Measurements from ENCODE around the gene MAK.
A peak's percentile ranks its signal among the peaks of the same experiment; 100 is the strongest.
"Not testable (repeated sequence)": the region's sequence is repeated elsewhere in the genome, so short reads cannot be mapped to it uniquely, and the experiment has no call there.

Gene MAK, protein sequence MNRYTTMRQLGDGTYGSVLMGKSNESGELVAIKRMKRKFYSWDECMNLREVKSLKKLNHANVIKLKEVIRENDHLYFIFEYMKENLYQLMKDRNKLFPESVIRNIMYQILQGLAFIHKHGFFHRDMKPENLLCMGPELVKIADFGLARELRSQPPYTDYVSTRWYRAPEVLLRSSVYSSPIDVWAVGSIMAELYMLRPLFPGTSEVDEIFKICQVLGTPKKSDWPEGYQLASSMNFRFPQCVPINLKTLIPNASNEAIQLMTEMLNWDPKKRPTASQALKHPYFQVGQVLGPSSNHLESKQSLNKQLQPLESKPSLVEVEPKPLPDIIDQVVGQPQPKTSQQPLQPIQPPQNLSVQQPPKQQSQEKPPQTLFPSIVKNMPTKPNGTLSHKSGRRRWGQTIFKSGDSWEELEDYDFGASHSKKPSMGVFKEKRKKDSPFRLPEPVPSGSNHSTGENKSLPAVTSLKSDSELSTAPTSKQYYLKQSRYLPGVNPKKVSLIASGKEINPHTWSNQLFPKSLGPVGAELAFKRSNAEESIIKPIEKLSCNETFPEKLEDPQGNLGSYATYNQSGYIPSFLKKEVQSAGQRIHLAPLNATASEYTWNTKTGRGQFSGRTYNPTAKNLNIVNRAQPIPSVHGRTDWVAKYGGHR

DNA sequence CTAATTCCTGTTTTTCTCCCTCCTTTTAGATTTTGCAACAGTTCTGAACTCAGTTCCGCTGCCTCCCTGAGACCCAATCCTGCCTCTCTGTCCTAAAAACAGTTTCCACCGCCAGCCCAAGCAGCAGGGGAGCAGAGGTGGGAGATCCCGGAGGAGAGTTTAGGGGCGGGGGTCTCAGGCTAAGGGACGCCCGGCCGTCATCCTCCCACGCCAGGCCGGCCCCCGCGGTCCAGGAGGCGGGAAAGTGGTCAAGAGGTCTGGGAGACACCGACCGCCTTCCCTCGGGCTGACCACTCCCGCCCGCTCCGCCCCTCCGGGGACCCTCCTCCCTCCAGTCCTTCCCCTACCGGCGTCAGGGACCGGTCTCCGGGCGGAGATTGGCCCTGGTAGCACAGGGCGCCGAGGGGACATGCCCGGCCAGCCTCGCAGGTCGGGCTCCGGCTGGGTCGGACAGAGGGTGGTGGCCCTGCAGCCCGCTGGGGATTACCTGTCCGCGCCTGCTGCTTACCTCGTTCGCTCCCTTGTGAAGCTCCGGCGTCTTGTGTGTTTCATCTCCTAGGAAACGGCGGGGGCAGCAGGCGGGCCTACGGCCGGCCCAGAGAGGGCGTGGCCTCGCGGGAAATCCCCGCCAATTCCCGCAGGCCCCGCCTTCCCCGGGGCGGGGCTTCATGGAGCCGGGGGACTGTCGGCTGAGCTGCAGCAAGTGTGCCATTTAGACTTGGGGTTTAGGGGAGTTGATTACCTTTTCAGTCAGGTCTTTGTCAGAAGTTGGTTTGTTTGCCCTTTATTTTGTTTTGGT is at the start of gene MAK:
TSS of gene MAK (minus strand) at position 545 of the 799 bp plus-strand sequence. CDS start 7,891 bp downstream, outside the sequence.
- ATAC-seq (replicated peaks) (peak; percentile 75 to 85), DNase-seq (peak; percentile 92)
- Mint-ChIP-seq H3K27me3 (peaks cover 40 to 55% of the 10 kb centered on the region in 2 donors), H3K4me3 (peak within 1 kb of the TSS; percentile 83 to 85), H3K27ac (peak within 1 kb of the TSS; percentile 96), H3K4me1 (peaks cover 9 to 27% of the 10 kb centered on the region in 2 donors), H3K9me3 (peaks cover 3 to 6% of the 10 kb centered on the region in 2 donors), H3K36me3 (peaks cover 4 to 6% of the 10 kb centered on the region in 2 donors)

DNA sequence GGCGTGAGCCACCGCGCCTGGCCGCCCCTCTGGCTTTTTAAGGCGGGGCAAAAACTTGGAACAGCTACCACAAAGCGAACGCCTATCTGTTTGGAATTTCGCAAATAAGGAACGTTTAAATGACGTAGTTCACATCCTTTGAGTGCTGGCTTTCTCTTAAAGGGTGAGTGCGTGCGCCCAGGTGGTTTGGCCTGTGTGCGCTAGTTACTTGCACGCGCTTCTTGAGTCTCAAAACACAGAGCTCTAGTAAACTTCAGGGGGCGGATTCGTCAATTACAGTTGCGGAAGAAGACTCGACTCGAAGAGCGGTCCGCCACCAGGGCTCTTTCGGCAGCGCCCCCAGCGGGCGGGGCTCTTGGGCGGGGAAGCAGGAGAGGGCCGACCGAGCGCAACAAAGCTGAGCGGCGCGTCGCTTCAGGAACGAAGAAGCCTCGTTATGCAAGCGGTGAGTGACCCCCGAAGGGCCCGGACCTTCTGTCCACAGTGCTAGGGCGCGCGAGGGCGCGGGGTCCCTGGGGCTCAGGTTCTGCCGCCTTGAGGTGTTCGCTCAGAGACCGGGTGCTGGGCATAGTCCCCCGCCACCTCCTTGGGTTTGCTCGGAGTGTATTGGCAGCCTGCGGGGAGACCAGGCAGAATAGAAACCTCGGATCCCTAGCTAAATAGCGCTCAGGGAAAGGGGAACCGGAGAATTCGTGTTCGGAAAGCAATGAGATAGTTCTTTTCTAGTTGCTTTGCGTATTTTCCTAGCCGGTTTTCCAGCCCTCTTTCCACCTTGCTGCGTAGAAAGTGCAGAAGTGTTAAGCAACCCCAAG is 48.6 kb upstream of the MAK start, which contains the start of gene SYCP2L:
TSS of gene SYCP2L (plus strand) at position 362 of the 812 bp plus-strand sequence. CDS start at position 437, 75 bp downstream.
- ATAC-seq (replicated peaks) (peak in 1 of 2 donors; percentile 22), DNase-seq (no peak)
- peaks cover 45 to 62% of the 10 kb centered on the region in 2 donors for H3K27me3 Mint-ChIP-seq
- H3K36me3 Mint-ChIP-seq: no peaks in the 10 kb centered on the region
- H3K9me3 Mint-ChIP-seq: no peaks in the 10 kb centered on the region
- peak within 1 kb of the TSS; percentile 66 to 77 for H3K4me3 Mint-ChIP-seq
- H3K27ac Mint-ChIP-seq: no peak within 1 kb of the TSS
- peaks cover 6 to 31% of the 10 kb centered on the region in 2 donors for H3K4me1 Mint-ChIP-seq

DNA sequence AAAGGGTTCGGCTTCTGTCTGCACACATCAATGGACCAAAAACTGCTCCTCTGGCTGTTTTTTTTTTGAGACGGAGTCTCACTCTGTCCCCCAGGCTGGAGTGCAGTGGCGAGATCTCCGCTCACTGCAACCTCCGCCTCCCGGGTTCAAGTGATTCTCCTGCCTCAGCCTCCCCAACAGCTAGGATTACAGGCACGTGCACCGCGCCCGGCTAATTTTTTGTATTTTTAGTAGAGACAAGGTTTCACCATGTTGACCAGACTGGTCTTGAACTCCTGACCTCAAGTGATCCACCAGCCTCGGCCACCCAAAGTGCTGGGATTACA is 48.0 kb upstream of the MAK start:
- not testable (repeated sequence) for DNase-seq; H3K36me3 Mint-ChIP-seq; ATAC-seq (replicated peaks); H3K9me3 Mint-ChIP-seq; H3K27ac Mint-ChIP-seq
- H3K4me1 Mint-ChIP-seq: peaks cover 10 to 36% of the 10 kb centered on the region in 2 donors
- peak overlapping the region; percentile 66 to 77 for H3K4me3 Mint-ChIP-seq
- H3K27me3 Mint-ChIP-seq: peaks cover 46 to 63% of the 10 kb centered on the region in 2 donors

DNA sequence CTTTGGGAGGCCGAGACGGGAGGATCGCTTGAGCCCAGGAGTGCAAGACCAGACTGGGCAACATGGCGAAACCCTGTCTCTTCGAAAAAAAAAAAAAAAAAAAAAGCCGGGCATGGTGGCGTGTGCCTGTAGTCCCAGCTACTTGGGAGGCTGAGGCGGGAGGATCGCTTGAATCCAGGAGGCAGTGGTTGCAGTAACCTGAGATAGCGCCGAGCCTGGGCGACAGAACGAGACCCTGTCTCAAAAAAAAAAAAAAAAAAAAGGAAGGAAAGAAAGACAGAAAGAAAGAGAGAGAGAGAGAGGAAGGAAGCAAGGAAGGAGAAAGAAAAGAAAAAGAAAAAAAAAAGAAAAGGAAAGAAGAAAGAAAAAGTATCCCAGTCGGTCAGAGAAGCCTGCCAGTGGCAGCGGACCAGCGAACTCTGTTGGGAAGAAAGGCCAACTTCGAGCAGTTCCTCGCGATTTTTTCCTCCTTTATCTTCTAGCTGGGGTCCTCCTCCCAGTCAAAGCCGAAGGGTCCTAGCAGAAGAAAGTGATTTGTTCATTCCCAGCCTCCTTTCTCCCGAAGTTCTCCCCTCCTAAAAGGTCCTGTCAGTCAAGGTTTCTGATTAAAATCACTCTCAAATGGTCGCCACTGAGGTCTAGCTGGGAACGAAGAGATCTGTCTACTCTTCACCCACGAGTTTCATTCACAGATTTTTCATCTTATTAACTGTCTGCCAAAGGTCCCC is 46.1 kb upstream of the MAK start:
- DNase-seq: no peak
- Mint-ChIP-seq H3K9me3 (no peaks in the 10 kb centered on the region), H3K27me3 (peaks cover 61 to 80% of the 10 kb centered on the region in 2 donors), H3K27ac (peak overlapping the region; percentile 14), H3K4me1 (peaks cover 10 to 28% of the 10 kb centered on the region in 2 donors), H3K4me3 (peak overlapping the region in 1 of 2 donors; percentile 13), H3K36me3 (no peaks in the 10 kb centered on the region)
- no peak for ATAC-seq (replicated peaks)

DNA sequence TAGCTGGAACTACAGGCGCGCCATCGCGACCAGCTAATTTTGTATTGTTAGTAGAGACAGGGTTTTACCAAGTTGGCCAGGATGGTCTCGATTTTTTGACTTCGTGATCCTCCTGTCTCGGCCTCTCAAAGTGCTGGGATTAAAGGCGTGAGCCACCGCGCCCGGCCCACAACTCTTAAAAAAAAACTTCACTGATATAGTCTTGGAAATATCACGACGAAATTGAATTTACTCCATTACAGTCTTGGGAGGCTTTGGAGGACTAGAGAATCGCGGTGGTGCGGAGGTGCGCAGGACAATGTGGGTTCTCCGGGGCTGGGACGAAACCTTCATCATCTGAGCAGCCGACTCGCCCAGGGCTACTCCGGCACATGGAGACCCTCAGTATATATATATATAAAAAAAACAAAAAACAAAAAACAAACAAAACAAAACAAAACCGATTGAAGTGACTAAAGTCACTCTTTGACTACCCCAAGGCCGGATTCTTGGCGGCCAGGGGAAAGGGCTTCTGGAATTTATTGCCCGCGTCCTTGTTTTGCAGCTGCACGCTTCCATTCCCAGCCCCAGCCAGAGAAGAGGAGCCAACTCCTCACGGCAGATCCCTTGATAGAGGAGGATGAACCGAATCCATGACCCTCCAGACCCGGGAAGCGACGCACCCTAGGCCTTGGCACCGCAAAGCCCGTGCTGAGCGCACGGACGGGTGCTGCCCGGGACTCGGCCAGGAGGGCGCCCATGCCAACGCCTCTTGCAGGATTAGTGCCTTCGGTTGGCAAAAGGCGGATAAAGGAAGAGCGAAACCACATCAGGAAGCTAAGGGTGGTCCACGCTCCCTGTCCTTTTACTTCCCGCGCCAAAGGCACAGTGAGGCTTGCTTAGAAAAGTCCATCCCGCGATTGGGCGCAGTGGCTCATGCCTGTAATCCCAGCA is 45.2 kb upstream of the MAK start:
- no peak for DNase-seq
- Mint-ChIP-seq H3K27me3 (peaks cover 61 to 84% of the 10 kb centered on the region in 2 donors), H3K4me3 (peak overlapping the region in 1 of 2 donors; percentile 39), H3K9me3 (no peaks in the 10 kb centered on the region), H3K27ac (no peak overlapping the region), H3K36me3 (no peaks in the 10 kb centered on the region), H3K4me1 (peaks cover 10 to 22% of the 10 kb centered on the region in 2 donors)
- ATAC-seq (replicated peaks): no peak

DNA sequence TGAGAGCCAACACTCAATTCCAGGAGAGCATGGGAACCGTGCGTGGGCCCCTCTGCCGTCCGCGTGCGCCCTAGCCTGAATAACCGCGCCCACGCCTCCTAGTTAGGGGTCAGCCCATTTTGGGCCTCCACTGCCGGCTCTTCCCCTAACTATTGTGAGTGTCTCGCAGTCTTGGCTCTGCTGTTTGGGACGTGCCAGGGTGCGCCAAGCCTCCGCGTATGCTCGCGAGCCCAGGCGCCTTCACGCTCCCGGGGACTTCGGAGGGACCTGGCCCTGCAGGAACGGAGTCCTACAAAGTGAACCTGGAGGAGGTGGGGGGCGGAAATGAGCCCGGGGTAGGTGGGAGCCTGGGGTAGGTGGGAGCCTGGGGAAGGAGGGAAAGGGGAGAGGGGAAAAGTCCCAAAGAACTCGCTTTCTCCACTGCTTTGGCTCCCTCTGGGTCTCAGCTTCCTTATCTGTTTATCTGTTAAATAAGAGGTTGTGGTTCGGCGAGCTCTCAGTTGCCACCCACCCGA is 44.4 kb upstream of the MAK start:
- Mint-ChIP-seq H3K27ac (peak overlapping the region; percentile 90), H3K36me3 (no peaks in the 10 kb centered on the region), H3K4me1 (peaks cover 7 to 22% of the 10 kb centered on the region in 2 donors), H3K9me3 (no peaks in the 10 kb centered on the region), H3K27me3 (peaks cover 59 to 75% of the 10 kb centered on the region in 2 donors), H3K4me3 (peak overlapping the region; percentile 47 to 70)
- no peak for DNase-seq
- peak in 1 of 2 donors; percentile 38 for ATAC-seq (replicated peaks)

DNA sequence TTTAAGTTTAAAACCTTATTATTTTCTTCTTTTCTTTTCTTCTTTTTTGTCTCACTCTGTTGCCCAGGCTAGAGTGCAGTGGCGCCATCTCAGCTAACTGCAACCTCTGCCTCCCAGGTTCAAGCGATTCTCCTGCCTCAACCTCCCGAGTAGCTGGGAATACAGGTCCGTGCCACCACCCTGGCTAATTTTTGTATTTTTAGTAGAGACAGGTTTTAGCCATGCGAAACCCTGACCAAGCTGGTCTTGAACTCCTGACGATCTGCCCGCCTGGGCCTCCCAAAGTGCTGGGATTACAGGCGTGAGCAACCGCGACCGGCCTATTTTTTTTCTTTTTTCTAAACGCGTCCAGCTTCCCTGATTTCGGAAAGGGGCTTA is 43.9 kb upstream of the MAK start:
- peak overlapping the region in 1 of 2 donors; percentile 47 for H3K4me3 Mint-ChIP-seq
- not testable (repeated sequence) for H3K9me3 Mint-ChIP-seq; ATAC-seq (replicated peaks); H3K27ac Mint-ChIP-seq; H3K36me3 Mint-ChIP-seq; DNase-seq
- H3K27me3 Mint-ChIP-seq: peaks cover 56 to 73% of the 10 kb centered on the region in 2 donors
- H3K4me1 Mint-ChIP-seq: peaks cover 7 to 22% of the 10 kb centered on the region in 2 donors

DNA sequence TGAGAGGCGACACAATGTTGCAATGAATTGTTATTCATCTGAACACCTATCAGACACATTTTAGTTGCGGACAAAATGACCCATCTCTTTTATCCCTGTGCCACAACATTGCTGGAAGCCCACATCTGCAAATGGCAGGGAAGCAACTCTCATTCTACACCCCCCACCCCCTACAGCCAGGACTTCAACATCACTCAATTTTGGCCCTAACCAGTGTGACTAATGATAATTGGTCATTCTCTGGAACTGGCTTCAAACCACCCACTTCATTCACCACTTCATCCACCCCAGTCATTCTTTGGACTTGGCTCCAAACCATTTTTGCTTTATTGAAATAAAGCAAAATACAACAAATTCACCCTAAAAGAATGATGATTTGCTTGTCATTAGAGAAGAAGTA is 42.0 kb upstream of the MAK start:
- Mint-ChIP-seq H3K27me3 (peaks cover 48 to 70% of the 10 kb centered on the region in 2 donors), H3K9me3 (no peaks in the 10 kb centered on the region), H3K4me3 (no peak overlapping the region), H3K4me1 (peaks cover 7 to 15% of the 10 kb centered on the region in 2 donors), H3K36me3 (no peaks in the 10 kb centered on the region), H3K27ac (no peak overlapping the region)
- DNase-seq (no peak), ATAC-seq (replicated peaks) (no peak)

DNA sequence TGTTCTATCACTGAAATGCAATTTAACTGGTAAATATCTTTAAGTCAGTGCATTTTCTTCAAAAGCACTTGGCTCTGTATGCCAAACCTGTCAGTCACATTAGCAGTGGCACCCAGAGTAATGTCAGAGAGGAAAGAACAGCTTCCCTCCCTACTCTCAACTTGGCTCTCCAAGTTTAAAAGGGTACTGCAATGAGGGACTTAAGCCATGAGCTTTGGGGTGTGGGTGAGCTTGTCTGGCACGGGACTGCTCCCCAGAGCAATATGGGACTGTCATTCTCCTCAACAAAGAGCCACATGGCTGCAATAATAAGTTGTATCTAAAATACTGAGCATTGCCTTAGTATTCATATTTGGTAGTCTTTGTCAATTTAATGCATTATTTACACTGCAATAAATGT is 39.5 kb upstream of the MAK start:
- DNase-seq (no peak), ATAC-seq (replicated peaks) (no peak)
- peaks cover 38 to 65% of the 10 kb centered on the region in 2 donors for H3K27me3 Mint-ChIP-seq
- no peaks in the 10 kb centered on the region for H3K9me3 Mint-ChIP-seq
- H3K4me3 Mint-ChIP-seq: no peak overlapping the region
- peaks cover 5 to 14% of the 10 kb centered on the region in 2 donors for H3K4me1 Mint-ChIP-seq
- H3K27ac Mint-ChIP-seq: no peak overlapping the region
- H3K36me3 Mint-ChIP-seq: no peaks in the 10 kb centered on the region

DNA sequence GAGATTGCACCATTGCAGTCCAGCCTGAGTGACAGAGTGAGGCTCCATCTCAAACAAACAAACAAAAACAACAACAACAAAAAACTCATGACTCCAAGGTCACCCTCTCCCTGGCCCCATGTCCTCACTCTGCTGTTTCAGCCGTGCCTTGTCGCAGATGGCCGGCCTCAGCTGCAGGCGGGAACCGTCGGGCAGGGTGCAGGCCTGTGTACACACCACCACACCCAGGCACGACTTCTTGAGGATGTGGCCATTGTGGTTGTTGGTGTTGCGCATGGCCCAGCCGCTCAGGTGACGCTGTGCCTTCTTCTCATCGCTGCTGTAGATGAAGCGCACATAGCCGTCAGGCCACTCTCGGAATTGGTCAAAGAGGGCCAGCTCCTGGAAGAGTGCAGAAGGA is 38.7 kb upstream of the MAK start:
- no peaks in the 10 kb centered on the region for H3K9me3 Mint-ChIP-seq
- H3K27ac Mint-ChIP-seq: no peak overlapping the region
- peaks cover 29 to 56% of the 10 kb centered on the region in 2 donors for H3K27me3 Mint-ChIP-seq
- DNase-seq: no peak
- no peak for ATAC-seq (replicated peaks)
- no peak overlapping the region for H3K4me3 Mint-ChIP-seq
- H3K4me1 Mint-ChIP-seq: peaks cover 3 to 6% of the 10 kb centered on the region in 2 donors
- no peaks in the 10 kb centered on the region for H3K36me3 Mint-ChIP-seq

DNA sequence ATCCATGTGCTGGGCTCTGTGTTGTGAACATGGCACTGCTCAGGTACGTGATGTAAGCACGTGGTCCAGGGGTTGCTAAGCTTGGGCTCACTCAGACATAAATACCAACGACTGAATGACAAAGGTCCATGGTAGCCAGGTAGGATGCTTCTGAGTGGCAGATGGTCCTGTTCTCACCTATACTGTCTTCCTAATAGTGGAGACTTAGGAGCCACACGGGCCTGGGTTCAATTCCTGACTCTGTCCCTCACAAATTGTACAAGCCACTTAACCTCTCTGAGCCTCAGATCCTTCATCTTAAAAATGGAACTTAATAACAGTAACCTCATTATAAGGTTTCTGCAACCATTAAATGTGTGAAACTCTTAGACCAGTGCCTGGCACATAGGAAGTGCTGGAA is 36.7 kb upstream of the MAK start:
- ATAC-seq (replicated peaks) (no peak), DNase-seq (no peak)
- no peaks in the 10 kb centered on the region for H3K4me1 Mint-ChIP-seq
- H3K27ac Mint-ChIP-seq: no peak overlapping the region
- H3K36me3 Mint-ChIP-seq: no peaks in the 10 kb centered on the region
- H3K27me3 Mint-ChIP-seq: peaks cover 20 to 47% of the 10 kb centered on the region in 2 donors
- H3K4me3 Mint-ChIP-seq: no peak overlapping the region
- no peaks in the 10 kb centered on the region for H3K9me3 Mint-ChIP-seq

DNA sequence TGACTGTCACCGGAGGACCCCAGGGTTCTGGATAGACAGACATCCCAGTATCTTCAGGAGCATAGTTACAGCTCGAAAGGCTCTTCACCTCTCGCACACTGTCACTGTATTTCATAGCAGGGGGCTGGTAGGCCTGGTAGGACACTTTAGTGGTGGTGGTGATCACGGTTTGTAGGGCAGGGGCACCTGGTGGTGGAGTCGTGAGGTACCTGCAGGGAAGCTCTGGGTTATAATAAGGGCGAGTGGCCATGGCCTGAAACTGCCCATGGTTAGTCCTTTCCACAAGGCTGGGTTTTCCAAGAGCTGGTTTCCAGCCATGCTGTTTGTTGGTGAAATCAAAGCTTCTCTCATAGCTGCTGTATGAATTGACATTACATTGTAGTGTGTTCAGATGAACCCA is 35.9 kb upstream of the MAK start:
- peaks cover 14 to 39% of the 10 kb centered on the region in 2 donors for H3K27me3 Mint-ChIP-seq

More for the DNA sequence above, 35.9 kb upstream of the MAK start:
- DNase-seq: no peak
- no peaks in the 10 kb centered on the region for H3K4me1 Mint-ChIP-seq
- H3K4me3 Mint-ChIP-seq: no peak overlapping the region
- no peak for ATAC-seq (replicated peaks)
- no peaks in the 10 kb centered on the region for H3K9me3 Mint-ChIP-seq
- no peaks in the 10 kb centered on the region for H3K36me3 Mint-ChIP-seq
- H3K27ac Mint-ChIP-seq: no peak overlapping the region

All from stimulated activated naive B cell treated with anti-CD40 and anti-IgM and Interleukin-4, amounts not matched to agents 10 μg/mL and 1 μg/mL and 100 μg/mL, for 72 hours (primary cell).